ENCODE data around the gene POLE4. TPM values are rescaled to one million over a fixed set of nuclear protein-coding genes. Genes with fewer than 3 reads are reported as not detected.

POLE4 gene
- total RNA-seq, 1 experiment from 2014 or later, result 34.4 TPM

GRCh38 chr2:74954500-74954874 is 4.0 kb upstream of the POLE4 start:
- Mint-ChIP-seq H3K36me3 (ENCODE audit: insufficient read depth in 1 of 3, low read depth in 3 of 3) (peaks cover 27 to 40% (median 32%) of the 10 kb centered on the region in 3 experiments), H3K27me3 (ENCODE audit: low read depth) (peaks cover 40% of the 10 kb centered on the region), H3K9me3 (peaks cover 26 to 38% of the 10 kb centered on the region in 2 experiments), H3K27ac (no peak overlapping the region), H3K4me3 (no peak overlapping the region), H3K4me1 (peaks cover 0 to 8% of the 10 kb centered on the region in 2 experiments; a peak in 3 of 4 replicates)
- no peak overlapping the region for H2BK120ac ChIP-seq (ENCODE audit: low read depth, low read length, poor library complexity, severe bottlenecking)
- H4K5ac ChIP-seq (ENCODE audit: insufficient read length, low read depth, low read length), result no peak overlapping the region
- H3K56ac ChIP-seq (ENCODE audit: insufficient read length, low read depth, low read length), result no peak overlapping the region
- H3K27me3 ChIP-seq (ENCODE audit: insufficient read depth, low read length), result no peaks in the 10 kb centered on the region
- no peaks in the 10 kb centered on the region for H3K4me1 ChIP-seq (ENCODE audit: insufficient read depth, low read length)
- H2BK12ac ChIP-seq (ENCODE audit: insufficient read length, low read depth, low read length), result no peak overlapping the region
- no peak overlapping the region for H4K91ac ChIP-seq (ENCODE audit: insufficient read length, low read depth, low read length)
- no peaks in the 10 kb centered on the region for H3K9me3 ChIP-seq (ENCODE audit: control insufficient read depth, low read depth, low read length)
- no peak overlapping the region for H3K4me2 ChIP-seq (ENCODE audit: insufficient read depth, insufficient read length, low read length)
- WGBS (ENCODE audit: extremely low coverage, insufficient read length, low lambda C conversion rate), result no CpG with 5 or more reads among the region's 4 CpGs
- H2AFZ ChIP-seq (ENCODE audit: low read length), result no peak overlapping the region
- H3K79me1 ChIP-seq (ENCODE audit: insufficient read depth, low read depth, low read length, poor library complexity, severe bottlenecking), result no peaks in the 10 kb centered on the region
- no peak for TF ChIP-seq CTCF (conservative IDR thresholded peaks at IDR 0.05)
- H3K23me2 ChIP-seq (ENCODE audit: insufficient read length, low read depth, low read length, poor library complexity, severe bottlenecking), result peaks cover 2% of the 10 kb centered on the region
- H2AK5ac ChIP-seq (ENCODE audit: insufficient read length, low read length), result no peak overlapping the region
- H3K27ac ChIP-seq (ENCODE audit: insufficient read length, low read depth, low read length), result no peak overlapping the region
- no peak overlapping the region for H2BK15ac ChIP-seq (ENCODE audit: low read depth, low read length)
- H3K79me2 ChIP-seq (ENCODE audit: insufficient read depth, low read length), result no peaks in the 10 kb centered on the region
- H2BK20ac ChIP-seq (ENCODE audit: low read depth, low read length, poor library complexity, severe bottlenecking), result no peak overlapping the region
- DNase-seq, result no peak
- H3K18ac ChIP-seq (ENCODE audit: insufficient read length, low read depth, low read length), result no peak overlapping the region
- H4K8ac ChIP-seq (replicated peaks; ENCODE audit: insufficient read length, low read depth, low read length), result no peak overlapping the region
- H3K4ac ChIP-seq (ENCODE audit: low read depth, low read length), result no peak overlapping the region
- H3K23ac ChIP-seq (ENCODE audit: insufficient read length, low read depth, low read length), result no peak overlapping the region
- no peaks in the 10 kb centered on the region for H4K20me1 ChIP-seq (ENCODE audit: control insufficient read depth, insufficient read depth, insufficient read length)
- no peak overlapping the region for H3K14ac ChIP-seq (ENCODE audit: insufficient read depth, low read length)
- H3K9ac ChIP-seq (ENCODE audit: extremely low read depth, insufficient read length, low read length), result no peak overlapping the region
- H3T11ph ChIP-seq (ENCODE audit: low read length), result no peak overlapping the region
- no peak overlapping the region for H2BK5ac ChIP-seq (ENCODE audit: insufficient read length, low read length)

Measured in H9 (cell line).